A549 (cell line): ENCODE results near the gene PTPRN2. TPM values are rescaled to one million over a fixed set of nuclear protein-coding genes. Genes with fewer than 3 reads are reported as not detected.

Experiments used
- ATAC-seq, 2 experiments: fragments of 200-7000 bp in 1 of 2; fragments of >200 bp in 1 of 2; cut with Nextera tagmentation in 1 of 2; cut with Tn5 transposase in 1 of 2; 3 replicates each; pipeline versions ENCODE4 v1.8.0 to v1.9.1; 2018 to 2020; ENCODE audit warnings: mild to moderate bottlenecking in 1 of 2, moderate library complexity in 1 of 2
- CTCF ChIA-PET: fragments of 300-600 bp; sonication (Branson Sonifier 250); formaldehyde crosslinking; extraction: SDS; loops from one replicate; lab custom pipeline; 2021; ENCODE audit warnings: antibody characterized with exemption, inconsistent platforms; lab: Yijun Ruan, JAX
- POLR2A ChIA-PET: fragments of 350-600 bp; formaldehyde crosslinking; extraction: SDS; loops from one replicate; lab custom pipeline; 2021; ENCODE audit warnings: antibody characterized with exemption, inconsistent platforms; lab: Yijun Ruan, JAX
- DNase-seq, 2 experiments: peaks; one replicate each; pipeline versions ENCODE4 v3.0.0 to v3.0.0-alpha.2; 2011 to 2016; ENCODE audit warnings: low read depth in 1 of 2, low spot score in 1 of 2
- FAIRE-seq: peaks from 2 replicates; lab custom pipeline; 2011; peaks lifted over from hg19 to GRCh38; lab: Jason Lieb, UNC
- H3K27ac ChIP-seq, 2 experiments: fragments of >200 bp; sonication (Bioruptor Twin); formaldehyde crosslinking; 3 replicates each; pipeline ENCODE4 v1.5.1; 2016 to 2017
- H3K4me1 ChIP-seq: fragments of >200 bp; sonication (Bioruptor Twin); formaldehyde crosslinking; 3 replicates; pipeline ENCODE4 v1.6.1; 2016
- H3K4me2 ChIP-seq: fragments of >200 bp; sonication (Bioruptor Twin); formaldehyde crosslinking; 3 replicates; pipeline ENCODE4 v1.6.1; 2016
- H3K4me3 ChIP-seq: fragments of >200 bp; sonication (Bioruptor Twin); formaldehyde crosslinking; 3 replicates; pipeline ENCODE4 v1.5.1; 2016
- H3K9me3 ChIP-seq: fragments of >200 bp; sonication (Bioruptor Twin); formaldehyde crosslinking; 3 replicates; pipeline ENCODE4 v1.6.1; 2016
- ATOH8 ChIP-seq: fragments of 250-450 bp; sonication (Bioruptor Pico); IDR thresholded peaks from 2 replicates; pipeline ENCODE4 v1.5.0; 2020; ENCODE audit warnings: low read depth, mild to moderate bottlenecking, moderate library complexity
- EHF ChIP-seq: fragments of 250-450 bp; sonication (Bioruptor Pico); IDR thresholded peaks from 2 replicates; pipeline ENCODE4 v1.5.0; 2020; ENCODE audit warnings: mild to moderate bottlenecking
- ESRRA ChIP-seq: fragments of 150-350 bp; IDR thresholded peaks from 2 replicates; pipeline ENCODE4 v1.6.1; 2014; ENCODE audit warnings: mild to moderate bottlenecking, low read length, borderline replicate concordance
- FOSL2 ChIP-seq, 2 experiments: fragments of 450-650 bp in 1 of 2; fragments of >200 bp in 1 of 2; sonication (Bioruptor Twin) in 1 of 2; formaldehyde crosslinking; IDR thresholded peaks; 2 replicates each; pipeline versions ENCODE4 v1.5.0 to v1.6.1; 2016 to 2020; ENCODE audit warnings: mild to moderate bottlenecking in 1 of 2, moderate library complexity in 1 of 2
- GATA3 ChIP-seq: IDR thresholded peaks from 2 replicates; pipeline ENCODE4 v1.6.1; 2012; ENCODE audit warnings: borderline replicate concordance
- HOXB13 ChIP-seq: fragments of 250-450 bp; sonication (Bioruptor Pico); IDR thresholded peaks from 2 replicates; pipeline ENCODE4 v1.5.0; 2020; ENCODE audit warnings: low read depth, mild to moderate bottlenecking, moderate library complexity
- KDM1A ChIP-seq: fragments of 200-600 bp; sonication (generic); IDR thresholded peaks from 2 replicates; pipeline ENCODE4 v1.6.1; 2016; ENCODE audit warnings: low read depth, mild to moderate bottlenecking
- NFE2L2 ChIP-seq: fragments of 150-350 bp; conservative IDR thresholded peaks from 2 replicates; pipeline ENCODE4 v1.6.1; 2014; ENCODE audit warnings: low read length
- NPAS2 ChIP-seq: fragments of 250-450 bp; sonication (Bioruptor Pico); IDR thresholded peaks from 2 replicates; pipeline ENCODE4 v1.8.0; 2022; ENCODE audit warnings: mild to moderate bottlenecking, moderate library complexity, borderline replicate concordance
- PBX3 ChIP-seq: IDR thresholded peaks from 2 replicates; pipeline ENCODE4 v1.6.1; 2012
- PHF8 ChIP-seq: fragments of 200-600 bp; sonication (generic); IDR thresholded peaks from 2 replicates; pipeline ENCODE4 v1.6.1; 2016; ENCODE audit warnings: low read depth, mild to moderate bottlenecking, antibody characterized with exemption, moderate library complexity, borderline replicate concordance
- RARB ChIP-seq: fragments of 250-450 bp; sonication (Bioruptor Pico); IDR thresholded peaks from 2 replicates; pipeline ENCODE4 v1.8.0; 2021; ENCODE audit warnings: mild to moderate bottlenecking, moderate library complexity
- REST ChIP-seq: fragments of 200-600 bp; sonication (generic); IDR thresholded peaks from 2 replicates; pipeline ENCODE4 v1.6.1; 2016; ENCODE audit warnings: antibody characterized with exemption, mild to moderate bottlenecking, moderate library complexity
- ZC3H11A ChIP-seq: fragments of 450-650 bp; IDR thresholded peaks from 2 replicates; pipeline ENCODE4 v1.6.1; 2014; ENCODE audit warnings: antibody characterized with exemption, mild to moderate bottlenecking
- WGBS: methylation state at CpG from one replicate; pipeline ENCODE4 v1.1.6; 2017; ENCODE audit errors: missing lambda C conversion rate; 5-methylcytosine and 5-hydroxymethylcytosine counted together
- polyA plus RNA-seq, 4 experiments: library from polyadenylated mRNA; depleted of rRNA in 3 of 4; stranded (reverse); fragments of >200 nt; fragmentation: RNase III in 1 of 4; extraction: RNeasy Plus Mini Kit Qiagen cat#74134 plus additional on column Dnase treatment in 1 of 4; gene quantifications; 2 replicates in 3 of 4; 3 replicates in 1 of 4; pipeline ENCODE4 v1.2.3, GENCODE V29; 2011 to 2017
- TF ChIP-seq, protein P1 (sequence below): fragments of >200 bp; sonication (Bioruptor Twin); formaldehyde crosslinking; IDR thresholded peaks from 3 replicates; pipeline ENCODE4 v1.6.1; 2016
- TF ChIP-seq, protein P2 (sequence below): fragments of 450-650 bp; IDR thresholded peaks from 2 replicates; pipeline ENCODE4 v1.6.1; 2014; ENCODE audit warnings: antibody characterized with exemption
- TF ChIP-seq, protein P3 (sequence below): fragments of >200 bp; sonication (Bioruptor Twin); formaldehyde crosslinking; IDR thresholded peaks from 2 replicates; pipeline ENCODE4 v1.6.1; 2016

Gene PTPRN2
- polyA plus RNA-seq, 2 of the 4 experiments (the other 2 are of a cell fraction): 0.41 to 1.2 TPM

GRCh38 chr7:158093156-158093796 lies 494.3 kb downstream of the PTPRN2 start:
- ATAC-seq: no peak
- WGBS: 51% methylated on average over 18 of the region's 20 CpGs
- H3K4me3 ChIP-seq: no peak overlapping the region
- no peak overlapping the region for H3K4me2 ChIP-seq
- FAIRE-seq: no peak
- TF ChIP-seq PBX3: no peak
- TF ChIP-seq, protein P1, sequence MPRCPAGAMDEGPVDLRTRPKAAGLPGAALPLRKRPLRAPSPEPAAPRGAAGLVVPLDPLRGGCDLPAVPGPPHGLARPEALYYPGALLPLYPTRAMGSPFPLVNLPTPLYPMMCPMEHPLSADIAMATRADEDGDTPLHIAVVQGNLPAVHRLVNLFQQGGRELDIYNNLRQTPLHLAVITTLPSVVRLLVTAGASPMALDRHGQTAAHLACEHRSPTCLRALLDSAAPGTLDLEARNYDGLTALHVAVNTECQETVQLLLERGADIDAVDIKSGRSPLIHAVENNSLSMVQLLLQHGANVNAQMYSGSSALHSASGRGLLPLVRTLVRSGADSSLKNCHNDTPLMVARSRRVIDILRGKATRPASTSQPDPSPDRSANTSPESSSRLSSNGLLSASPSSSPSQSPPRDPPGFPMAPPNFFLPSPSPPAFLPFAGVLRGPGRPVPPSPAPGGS: no peak
- TF ChIP-seq, protein P2, sequence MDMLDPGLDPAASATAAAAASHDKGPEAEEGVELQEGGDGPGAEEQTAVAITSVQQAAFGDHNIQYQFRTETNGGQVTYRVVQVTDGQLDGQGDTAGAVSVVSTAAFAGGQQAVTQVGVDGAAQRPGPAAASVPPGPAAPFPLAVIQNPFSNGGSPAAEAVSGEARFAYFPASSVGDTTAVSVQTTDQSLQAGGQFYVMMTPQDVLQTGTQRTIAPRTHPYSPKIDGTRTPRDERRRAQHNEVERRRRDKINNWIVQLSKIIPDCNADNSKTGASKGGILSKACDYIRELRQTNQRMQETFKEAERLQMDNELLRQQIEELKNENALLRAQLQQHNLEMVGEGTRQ: no peak
- no peak for TF ChIP-seq HOXB13 (CRISPR knock-in tag)
- no peaks in the 10 kb centered on the region for H3K4me1 ChIP-seq
- no peaks in the 10 kb centered on the region for H3K9me3 ChIP-seq
- H3K27ac ChIP-seq: no peak overlapping the region
- CTCF ChIA-PET: no interaction called here
- DNase-seq: no peak
- POLR2A ChIA-PET: no interaction called here

DNA sequence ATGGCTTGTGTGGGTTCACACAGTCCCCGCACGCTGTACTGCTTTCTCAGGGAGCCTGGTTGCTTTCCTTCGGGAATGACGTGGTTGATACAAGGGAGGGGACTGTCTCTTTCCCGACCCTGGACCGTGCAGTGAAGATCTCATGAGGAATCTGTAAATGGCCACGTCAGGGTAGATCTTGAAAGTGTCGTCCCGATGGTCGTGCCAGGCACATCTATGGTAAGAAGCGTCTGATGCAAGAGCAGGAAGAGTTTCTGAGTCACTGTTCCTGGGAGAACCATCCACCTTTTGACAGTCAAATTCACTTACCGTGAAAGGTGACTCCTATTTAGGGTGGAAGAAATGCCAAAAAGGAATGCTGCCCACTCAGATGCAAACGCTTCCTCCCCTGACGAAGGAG lies 500.4 kb downstream of the PTPRN2 start:
- DNase-seq (no peak), FAIRE-seq (no peak), ATAC-seq (no peak)
- TF ChIP-seq KDM1A (no peak), ZC3H11A (no peak), FOSL2 (IDR thresholded peaks at IDR 0.05) (no peak), FOSL2 (CRISPR knock-in tag; IDR thresholded peaks at IDR 0.05) (no peak), NPAS2 (CRISPR knock-in tag) (no peak), EHF (CRISPR knock-in tag) (no peak), RARB (no peak)
- 34% methylated on average over 14 of the region's 14 CpGs for WGBS
- ChIA-PET POLR2A (no interaction called here), CTCF (no interaction called here)
- Histone ChIP-seq H3K9me3 (no peaks in the 10 kb centered on the region; the same call in 2 of the 3 replicates), H3K4me1 (no peaks in the 10 kb centered on the region), H3K4me2 (no peak overlapping the region), H3K4me3 (no peak overlapping the region), H3K27ac (no peak overlapping the region)

DNA sequence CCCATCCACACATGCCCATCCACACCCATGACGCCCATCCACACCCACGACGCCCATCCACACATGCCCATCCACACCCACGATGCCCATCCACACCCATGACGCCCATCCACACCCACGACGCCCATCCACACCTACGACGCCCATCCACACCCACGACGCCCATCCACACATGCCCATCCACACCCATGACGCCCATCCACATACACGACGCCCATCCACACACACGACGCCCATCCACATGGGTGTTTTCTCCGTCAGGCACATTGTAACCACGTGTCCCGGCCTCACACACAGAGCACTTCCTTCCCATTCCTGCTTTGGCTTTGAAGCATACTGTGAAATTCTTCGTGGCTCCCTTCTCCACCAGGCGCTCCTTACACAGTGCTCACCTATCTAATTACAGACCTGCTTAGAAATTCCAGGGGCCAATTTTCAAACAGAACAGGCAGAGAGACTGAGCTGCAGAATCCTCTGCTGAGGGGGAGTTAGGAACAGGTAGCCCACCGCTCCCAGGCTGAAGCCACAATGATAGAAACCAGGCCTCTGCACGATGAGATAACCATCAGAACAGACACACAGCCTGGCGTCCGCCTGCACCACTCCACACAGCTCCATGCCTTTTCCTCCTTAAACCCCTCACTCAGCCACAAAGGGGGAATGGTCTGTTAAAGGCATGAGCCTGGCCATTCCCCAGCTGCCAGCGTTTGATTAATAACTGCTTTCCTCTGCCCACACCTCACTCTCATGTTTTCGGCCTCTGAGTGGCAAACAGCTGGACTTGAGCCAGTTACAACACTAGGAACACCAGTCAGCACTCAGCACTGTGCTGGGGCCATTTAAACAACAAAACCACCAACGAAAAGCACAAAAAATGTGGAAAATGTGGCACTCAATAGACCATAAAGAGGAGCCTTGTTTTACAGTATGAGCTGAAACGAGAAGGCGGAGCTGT lies 501.6 kb downstream of the PTPRN2 start:
- Histone ChIP-seq H3K27ac (no peak overlapping the region), H3K9me3 (no peaks in the 10 kb centered on the region; the same call in 2 of the 3 replicates), H3K4me1 (no peaks in the 10 kb centered on the region), H3K4me3 (no peak overlapping the region), H3K4me2 (no peak overlapping the region)
- ATAC-seq (no peak), FAIRE-seq (no peak), DNase-seq (no peak)
- WGBS: 43% methylated on average over 29 of the region's 30 CpGs
- ChIA-PET POLR2A (no interaction called here), CTCF (interaction anchor here (1.0 kb wide), 1 partner anchor 24 kb away, joined by 3 read pairs; no protein-coding TSS in a partner anchor)
- TF ChIP-seq ATOH8 (CRISPR knock-in tag): no peak
- no peak for TF ChIP-seq ESRRA
- no peak for TF ChIP-seq REST
- no peak for TF ChIP-seq NFE2L2
- TF ChIP-seq PHF8: no peak
- no peak for TF ChIP-seq GATA3
- TF ChIP-seq, protein P3, sequence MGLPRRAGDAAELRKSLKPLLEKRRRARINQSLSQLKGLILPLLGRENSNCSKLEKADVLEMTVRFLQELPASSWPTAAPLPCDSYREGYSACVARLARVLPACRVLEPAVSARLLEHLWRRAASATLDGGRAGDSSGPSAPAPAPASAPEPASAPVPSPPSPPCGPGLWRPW: no peak
